Mesodermal cell (in vitro differentiated cells): ENCODE data around the gene ROCK1.

Source experiments
- H3K27ac ChIP-seq: 2 replicates; pipeline ENCODE4 v1.7.0; 2013; ENCODE audit warnings: mild to moderate bottlenecking, low read depth, low read length, moderate library complexity; ENCODE audit not compliant: severe bottlenecking
- H3K36me3 ChIP-seq: 2 replicates; pipeline ENCODE4 v1.7.1; 2013; ENCODE audit warnings: mild to moderate bottlenecking, low read length, moderate library complexity; ENCODE audit not compliant: control insufficient read depth, insufficient read depth
- H3K4me1 ChIP-seq: one replicate; pipeline ENCODE4 v1.7.1; 2013; ENCODE audit warnings: mild to moderate bottlenecking, low read length; ENCODE audit not compliant: insufficient read depth, control insufficient read depth, poor library complexity, severe bottlenecking
- H3K4me3 ChIP-seq: 2 replicates; pipeline ENCODE4 v1.7.0; 2013; ENCODE audit warnings: low read length, control low read depth, mild to moderate bottlenecking; ENCODE audit not compliant: insufficient read depth, poor library complexity, severe bottlenecking; ENCODE audit errors: extremely low read depth
- H3K9me3 ChIP-seq: 2 replicates; pipeline ENCODE4 v1.7.1; 2013; ENCODE audit warnings: mild to moderate bottlenecking, low read length, moderate library complexity; ENCODE audit not compliant: control insufficient read depth
- WGBS, 2 experiments: methylation state at CpG; one replicate each; pipeline ENCODE4 v1.1.5; 2013; ENCODE audit warnings: missing lambda C conversion rate in 2 of 2; ENCODE audit not compliant: insufficient coverage in 2 of 2; 5-methylcytosine and 5-hydroxymethylcytosine counted together

Gene ROCK1

GRCh38 chr18:21123290-21123926 lies 11.8 kb upstream of the ROCK1 start:
- no peaks in the 10 kb centered on the region for H3K9me3 ChIP-seq
- 94 to 100% methylated on average over 4 of the region's 5 CpGs for WGBS, 2 experiments
- H3K4me3 ChIP-seq, result no peak overlapping the region
- no peaks in the 10 kb centered on the region for H3K4me1 ChIP-seq
- no peak overlapping the region for H3K27ac ChIP-seq
- H3K36me3 ChIP-seq, result no peaks in the 10 kb centered on the region

DNA sequence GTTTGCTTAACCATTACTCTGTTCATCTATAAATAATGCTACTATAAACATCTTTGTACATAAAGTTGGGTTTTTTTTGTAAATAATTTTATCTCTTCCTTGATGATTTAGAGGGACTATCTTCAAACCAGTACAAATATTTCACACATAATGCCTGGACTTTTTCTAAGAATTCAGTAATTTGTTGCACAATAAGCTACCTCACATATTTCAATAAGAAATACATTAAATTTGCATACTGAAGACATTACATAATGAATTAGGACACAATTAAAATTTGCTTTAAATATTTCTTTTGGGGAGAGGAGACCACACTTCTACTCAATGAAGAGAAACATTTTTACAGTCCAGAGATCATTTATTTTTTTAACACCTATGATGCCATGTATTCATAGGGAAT lies 7.2 kb upstream of the ROCK1 start:
- no peaks in the 10 kb centered on the region for H3K36me3 ChIP-seq
- H3K9me3 ChIP-seq, result no peaks in the 10 kb centered on the region
- no peaks in the 10 kb centered on the region for H3K4me1 ChIP-seq
- no peak overlapping the region for H3K4me3 ChIP-seq
- H3K27ac ChIP-seq, result no peak overlapping the region

DNA sequence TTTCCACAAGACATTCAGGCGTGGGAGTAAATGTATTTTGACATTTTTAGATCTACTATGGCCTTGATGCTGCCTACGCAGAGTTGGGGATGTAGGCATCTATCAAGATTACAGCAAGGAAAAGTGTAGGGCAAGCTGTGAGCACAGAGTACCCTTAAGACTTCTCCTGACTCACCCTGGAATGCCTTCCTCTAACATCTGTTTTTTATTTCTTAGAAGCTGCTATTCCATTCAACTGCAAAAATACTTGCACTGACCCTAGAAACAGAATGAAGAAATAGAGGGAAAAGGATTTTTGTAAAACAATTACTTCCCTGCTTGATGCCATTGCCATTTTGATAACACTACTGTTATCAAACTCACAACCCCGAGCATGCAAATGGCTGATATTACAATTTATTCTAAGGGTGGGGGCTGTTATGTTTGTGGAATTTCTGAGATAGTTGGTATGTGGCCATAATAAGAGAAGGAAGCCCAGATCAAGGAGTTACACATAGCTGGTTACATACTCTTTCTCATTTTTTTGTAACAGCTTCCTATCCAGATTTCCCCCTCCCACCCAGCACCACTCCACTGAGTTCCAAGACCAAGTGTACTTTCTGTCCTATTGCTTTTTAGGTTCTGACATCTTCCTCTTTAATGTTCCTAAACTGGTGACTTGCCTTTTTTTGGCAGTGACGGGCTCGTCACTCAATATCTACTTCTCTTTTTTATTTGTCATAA lies 6.0 kb upstream of the ROCK1 start:
- WGBS, 2 experiments, result 89 to 90% methylated on average over 2 of the region's 5 CpGs
- Histone ChIP-seq H3K27ac (no peak overlapping the region), H3K9me3 (no peaks in the 10 kb centered on the region), H3K36me3 (no peaks in the 10 kb centered on the region), H3K4me3 (no peak overlapping the region), H3K4me1 (no peaks in the 10 kb centered on the region)

GRCh38 chr18:21115519-21116411 lies 4.2 kb upstream of the ROCK1 start:
- no peaks in the 10 kb centered on the region for H3K4me1 ChIP-seq
- H3K27ac ChIP-seq, result no peak overlapping the region
- WGBS, 2 experiments, result 79 to 86% methylated on average over 6 of the region's 7 CpGs

DNA sequence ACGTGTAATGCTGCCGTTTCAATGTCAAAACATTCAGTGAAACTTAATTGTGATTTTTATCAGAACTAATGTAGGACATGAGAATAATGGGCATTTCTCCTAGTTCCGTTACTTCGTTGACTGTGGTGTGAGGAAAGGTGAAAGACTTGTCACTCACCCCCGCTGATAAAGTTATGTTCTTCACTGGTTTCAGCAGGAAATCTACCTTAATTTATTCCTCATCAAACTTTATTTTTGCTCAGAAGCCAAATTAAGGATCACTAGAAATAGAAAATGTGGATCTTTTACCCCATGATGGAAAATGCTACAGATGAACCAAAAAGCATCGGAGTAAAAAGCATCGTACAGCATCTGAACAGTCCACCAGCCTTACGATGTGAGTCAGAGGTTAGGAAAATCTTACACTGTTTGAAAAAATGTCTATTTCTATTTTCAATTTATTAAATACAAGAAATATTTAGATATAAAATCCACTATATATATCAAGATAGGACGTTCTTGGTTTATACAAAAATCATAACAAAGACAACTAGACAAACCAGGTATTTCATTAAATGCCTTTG lies 1.0 kb upstream of the ROCK1 start:
- Histone ChIP-seq H3K27ac (no peak overlapping the region), H3K4me1 (no peaks in the 10 kb centered on the region), H3K36me3 (no peaks in the 10 kb centered on the region), H3K4me3 (peak overlapping the region; percentile 90), H3K9me3 (no peaks in the 10 kb centered on the region)
- 55 to 60% methylated on average over 3 to 4 of the region's 9 CpGs for WGBS, 2 experiments

More at GRCh38 chr18:21115519-21116411, 4.2 kb upstream of the ROCK1 start:
- no peak overlapping the region for H3K4me3 ChIP-seq
- H3K9me3 ChIP-seq, result no peaks in the 10 kb centered on the region
- no peaks in the 10 kb centered on the region for H3K36me3 ChIP-seq

- peak overlapping the region; percentile 90 for H3K4me3 ChIP-seq
- no peaks in the 10 kb centered on the region for H3K9me3 ChIP-seq
- H3K4me1 ChIP-seq, result no peaks in the 10 kb centered on the region
- WGBS, 2 experiments, result 0 to 2% methylated on average over 9 to 13 of the region's 16 CpGs
- no peaks in the 10 kb centered on the region for H3K36me3 ChIP-seq
- H3K27ac ChIP-seq, result peak overlapping the region; percentile 68
Observed at GRCh38 chr18:21112140-21112473, 494 bp upstream of the ROCK1 start.

DNA sequence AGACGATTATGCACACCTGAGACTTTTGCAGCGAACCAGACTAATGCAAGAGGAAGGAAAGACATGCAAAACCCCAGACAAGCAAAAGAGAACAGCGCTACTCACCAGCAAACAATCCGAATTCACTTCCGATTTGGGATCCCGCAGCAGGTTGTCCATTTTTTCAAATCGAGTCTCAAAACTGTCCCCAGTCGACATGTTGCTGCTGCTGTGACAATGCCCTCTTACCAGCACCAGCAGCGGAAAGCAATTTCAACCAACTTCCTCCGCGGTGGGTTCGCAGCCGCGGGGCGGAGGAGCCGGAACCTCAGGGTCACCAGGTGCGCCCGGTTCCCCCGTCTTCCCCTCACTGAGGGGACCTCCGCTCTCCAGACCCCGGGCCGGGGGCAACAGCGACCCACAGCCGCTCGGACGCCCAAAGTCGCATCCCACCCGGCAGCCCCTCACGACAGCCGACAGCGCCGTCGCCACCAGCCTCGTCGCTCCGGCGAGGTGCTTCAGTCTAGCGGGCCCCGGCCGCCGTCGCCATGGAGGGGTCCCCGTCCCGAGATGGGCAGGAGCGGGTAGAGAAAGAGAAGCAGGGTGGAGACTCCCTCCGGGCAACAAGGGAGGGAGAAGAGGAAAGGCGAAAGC lies 784 bp downstream of the ROCK1 start:
- Histone ChIP-seq H3K9me3 (no peaks in the 10 kb centered on the region), H3K27ac (peak overlapping the region; percentile 88), H3K4me1 (no peaks in the 10 kb centered on the region), H3K36me3 (no peaks in the 10 kb centered on the region), H3K4me3 (peak overlapping the region; percentile 90)
- WGBS, 2 experiments, result 0 to 1% methylated on average over 37 to 39 of the region's 47 CpGs

DNA sequence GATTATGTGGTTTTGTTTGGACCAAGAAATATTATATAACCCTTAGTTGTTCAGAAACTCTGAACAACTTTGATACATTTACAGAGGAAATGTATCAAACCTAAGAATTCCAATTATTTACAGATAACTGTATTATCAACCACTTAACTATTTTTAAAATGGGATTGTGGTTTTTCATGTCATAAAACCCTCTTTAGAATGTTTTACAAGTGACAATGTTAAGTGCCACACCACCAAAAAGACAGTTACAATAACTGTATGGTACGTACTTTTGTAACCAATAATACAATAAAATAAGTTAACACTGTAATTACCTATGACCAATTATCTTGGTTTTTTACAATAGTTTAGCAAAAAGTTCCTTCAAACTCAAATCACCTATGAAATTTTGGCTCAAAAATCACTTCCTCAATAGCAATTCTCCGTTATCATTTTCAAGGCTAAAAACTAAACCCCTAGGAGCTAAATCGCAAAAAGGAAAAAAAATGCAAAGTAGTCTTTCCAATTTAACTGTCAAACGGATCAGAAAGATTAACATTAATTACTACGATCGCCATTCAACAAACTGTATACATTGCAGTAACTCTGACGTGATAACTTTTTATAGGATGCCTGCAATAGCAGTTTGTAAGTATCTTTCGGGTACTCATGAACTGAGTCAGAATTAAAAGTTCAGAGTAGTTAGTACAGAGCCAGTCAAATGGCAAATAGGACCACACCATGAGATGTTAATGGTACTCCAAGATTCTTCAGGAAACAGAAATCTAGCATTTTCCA lies 1.5 kb downstream of the ROCK1 start:
- no peaks in the 10 kb centered on the region for H3K9me3 ChIP-seq
- H3K27ac ChIP-seq, result no peak overlapping the region
- peak overlapping the region; percentile 90 for H3K4me3 ChIP-seq
- no peaks in the 10 kb centered on the region for H3K4me1 ChIP-seq
- 0 to 3% methylated on average over 2 to 5 of the region's 8 CpGs for WGBS, 2 experiments
- H3K36me3 ChIP-seq, result no peaks in the 10 kb centered on the region

GRCh38 chr18:21105936-21106335 lies 5.7 kb downstream of the ROCK1 start:
- H3K36me3 ChIP-seq, result no peaks in the 10 kb centered on the region
- no peaks in the 10 kb centered on the region for H3K9me3 ChIP-seq
- H3K27ac ChIP-seq, result no peak overlapping the region
- 83 to 84% methylated on average over 1 to 2 of the region's 3 CpGs for WGBS, 2 experiments
- no peaks in the 10 kb centered on the region for H3K4me1 ChIP-seq
- no peak overlapping the region for H3K4me3 ChIP-seq

GRCh38 chr18:21101172-21101571 lies 10.4 kb downstream of the ROCK1 start:
- WGBS, 2 experiments, result no CpG with 5 or more reads among the region's 2 CpGs
- H3K9me3 ChIP-seq, result no peaks in the 10 kb centered on the region
- no peaks in the 10 kb centered on the region for H3K36me3 ChIP-seq
- H3K4me3 ChIP-seq, result no peak overlapping the region
- no peak overlapping the region for H3K27ac ChIP-seq
- H3K4me1 ChIP-seq, result no peaks in the 10 kb centered on the region
